GM19452 (cell line): Measurements from ENCODE around the gene KCNQ1.
"Not testable (repeated sequence)": the region's sequence is repeated elsewhere in the genome, so short reads cannot be mapped to it uniquely, and the experiment has no call there.

Experiments
- ATAC-seq: cut with Tn5 transposase; IDR thresholded peaks from one replicate; pipeline ENCODE4 v1.9.1; 2021; ENCODE audit not compliant: unreplicated experiment

KCNQ1 gene

GRCh38 chr11:2588809-2589537, 144.2 kb downstream of the KCNQ1 start:
- no peak for ATAC-seq

DNA sequence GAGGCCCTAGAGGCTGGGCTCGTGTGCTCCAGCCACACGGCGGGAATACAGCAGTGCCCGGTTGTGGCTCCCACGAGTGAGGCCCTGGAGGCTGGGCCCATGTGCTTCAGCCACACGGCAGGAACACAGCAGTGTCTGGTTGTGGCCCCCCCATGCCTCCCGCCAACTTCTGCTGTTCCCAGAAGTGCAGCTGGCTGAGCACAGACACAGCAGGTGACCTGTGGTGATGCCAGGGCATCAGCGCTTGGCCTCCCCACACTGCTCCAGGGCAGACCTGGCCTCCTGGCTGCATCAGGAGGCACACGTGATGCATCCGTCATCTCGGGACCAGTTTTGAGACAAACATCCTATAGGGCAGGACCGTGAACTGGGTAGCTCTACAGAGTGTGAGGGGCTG, 144.7 kb downstream of the KCNQ1 start:
- ATAC-seq = no peak

DNA sequence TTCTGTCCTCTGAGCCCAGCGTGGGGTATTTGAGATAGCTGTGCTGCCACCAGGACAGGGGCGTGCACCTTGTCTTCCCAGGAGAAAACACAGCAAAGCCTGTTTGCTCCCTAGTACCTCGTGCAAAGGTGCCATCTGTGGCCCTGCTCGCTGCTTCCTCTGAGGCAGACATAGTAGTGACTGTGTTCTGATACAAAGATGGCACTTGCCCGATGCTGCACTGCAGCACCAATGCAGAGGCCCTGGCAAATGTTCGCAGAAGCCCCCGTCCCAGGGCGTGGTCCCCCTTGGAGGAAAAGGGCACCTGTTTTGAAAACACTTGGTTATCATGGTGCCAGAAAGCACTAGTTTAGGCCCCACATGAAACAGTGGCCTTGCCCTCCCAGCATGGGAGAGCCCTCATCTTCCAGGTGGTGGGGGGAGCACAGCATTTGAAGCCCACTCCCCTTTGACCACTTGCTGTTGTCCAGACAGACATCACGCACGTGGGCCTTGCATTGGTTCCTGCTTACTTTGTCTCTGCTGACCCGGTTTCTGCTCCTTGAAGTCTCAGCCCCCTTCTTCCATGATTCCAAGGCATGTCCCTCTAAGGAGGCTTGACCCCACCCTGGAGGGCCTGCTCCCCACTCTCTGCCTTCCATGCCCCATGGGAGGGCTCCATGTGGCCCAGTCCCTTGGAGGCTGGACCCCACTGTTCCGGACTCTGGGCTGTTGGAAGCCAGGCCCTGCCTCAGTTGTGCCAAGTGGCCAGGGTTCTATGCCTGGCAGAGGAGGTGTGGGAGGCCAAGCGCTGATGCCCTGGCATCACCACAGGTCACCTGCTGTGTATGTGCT, 145.5 kb downstream of the KCNQ1 start:
- no peak for ATAC-seq

DNA sequence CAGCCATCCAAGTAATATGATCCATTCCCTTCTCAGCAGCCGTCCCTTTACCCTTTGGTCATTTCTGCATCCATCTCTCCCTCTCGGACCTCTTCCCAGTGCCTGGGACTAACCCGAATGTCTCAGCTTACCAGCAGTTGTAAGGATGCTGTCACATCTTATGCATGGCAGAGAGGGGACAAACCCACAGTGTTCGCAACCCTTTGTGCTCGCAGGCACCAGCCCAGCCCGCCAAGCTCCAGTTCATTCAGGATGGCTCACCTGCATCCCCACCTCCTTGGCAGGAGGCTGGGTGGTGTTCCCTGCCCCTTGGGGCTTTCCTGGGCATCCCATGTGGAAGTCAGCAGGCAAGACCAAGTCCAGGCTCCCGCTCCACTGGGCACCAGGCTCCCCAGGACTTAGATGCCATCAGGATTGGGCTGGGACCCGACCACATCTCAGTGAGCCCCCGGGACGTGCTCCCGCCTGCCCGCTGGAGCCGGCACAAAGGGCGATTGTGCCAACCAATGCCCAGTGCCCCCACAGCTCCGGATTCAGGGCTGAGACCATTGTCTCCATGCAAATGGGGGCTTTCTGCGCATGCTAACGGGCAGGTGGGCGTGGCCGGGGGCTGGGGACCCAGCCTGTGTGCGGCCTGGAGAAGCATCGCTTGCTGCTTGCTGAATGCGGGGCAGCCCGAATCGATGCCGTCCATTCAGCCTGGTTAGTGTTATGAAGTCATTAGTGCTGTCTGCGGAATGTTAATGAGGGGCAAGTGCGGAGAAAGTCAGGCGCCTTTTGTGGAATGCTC, 146.4 kb downstream of the KCNQ1 start:
- no peak for ATAC-seq

DNA sequence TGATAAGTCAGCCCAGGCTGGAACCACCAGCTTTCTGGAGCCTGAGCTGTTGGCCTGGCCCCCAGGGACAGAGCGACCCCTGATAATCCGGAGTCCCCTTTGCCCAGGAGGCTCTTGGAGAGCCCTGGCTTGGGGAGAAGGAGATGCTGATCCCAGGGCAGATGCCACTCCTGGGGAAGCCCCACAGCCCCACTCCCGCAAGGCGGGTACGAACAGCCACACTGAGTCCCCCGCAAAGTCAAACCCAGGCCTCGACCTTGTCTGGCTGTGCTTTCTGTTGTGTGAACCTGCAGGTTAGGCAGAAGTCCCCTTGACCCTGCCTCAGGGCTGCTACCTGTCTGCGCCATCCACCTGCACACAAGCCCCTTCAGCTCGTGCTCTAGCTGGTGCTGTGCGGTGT, 147.0 kb downstream of the KCNQ1 start:
- no peak for ATAC-seq

- no peak for ATAC-seq
Measured at GRCh38 chr11:2592559-2593392, 148.0 kb downstream of the KCNQ1 start.

GRCh38 chr11:2593393-2593950, 148.7 kb downstream of the KCNQ1 start:
- ATAC-seq = no peak

- ATAC-seq = no peak
Measured at GRCh38 chr11:2594267-2594666, 149.5 kb downstream of the KCNQ1 start.

- ATAC-seq = no peak
Measured at GRCh38 chr11:2595204-2595603, 150.4 kb downstream of the KCNQ1 start.

DNA sequence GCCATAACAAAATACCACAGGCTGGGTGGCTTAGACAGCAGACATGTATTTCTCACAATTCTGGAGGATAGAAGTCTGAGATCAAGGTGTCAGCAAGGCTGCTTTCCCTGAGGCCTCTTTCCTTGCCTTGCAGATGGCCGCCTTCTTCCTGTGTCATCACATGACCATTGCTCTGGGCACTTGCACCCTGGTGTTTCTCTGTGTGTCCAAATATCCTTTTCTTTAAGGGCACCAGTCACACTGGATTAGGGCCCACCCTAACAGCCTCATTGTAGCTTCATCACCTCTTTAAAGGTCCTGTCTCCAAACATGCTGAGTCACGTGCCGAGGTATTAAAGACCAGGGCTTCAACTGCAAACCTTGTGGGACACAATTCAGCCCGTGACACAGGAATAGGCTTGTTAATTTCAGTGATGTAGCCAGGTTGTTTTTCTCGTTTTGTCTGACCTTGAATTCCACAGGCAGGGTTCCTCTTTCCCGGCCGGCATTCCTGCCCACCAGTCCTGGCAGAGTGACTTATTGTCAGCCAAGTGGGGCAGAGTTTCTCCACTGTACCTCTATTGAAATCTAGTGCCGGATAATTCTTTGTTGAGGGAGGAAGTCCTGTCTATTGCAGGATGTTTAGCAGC, 154.9 kb downstream of the KCNQ1 start:
- no peak for ATAC-seq

DNA sequence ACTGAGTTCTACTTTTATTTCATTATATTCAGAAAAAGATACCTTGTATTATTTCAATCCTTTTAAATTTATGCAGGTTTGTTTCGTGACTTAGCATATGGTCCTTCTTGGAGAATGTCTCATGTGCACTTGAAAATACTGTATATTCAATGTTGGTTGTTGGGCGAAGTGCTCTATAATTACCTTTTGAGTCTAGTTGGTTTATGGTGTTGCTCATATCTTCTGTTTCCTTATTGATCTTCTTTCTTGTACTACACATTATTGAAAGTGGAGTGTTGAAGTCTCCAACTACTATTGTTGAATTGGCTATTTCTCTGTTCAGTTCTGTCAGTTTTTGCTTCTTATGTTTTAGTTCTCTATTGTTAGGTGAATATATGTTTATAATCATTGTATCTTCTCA, 164.5 kb downstream of the KCNQ1 start:
- ATAC-seq = no peak

DNA sequence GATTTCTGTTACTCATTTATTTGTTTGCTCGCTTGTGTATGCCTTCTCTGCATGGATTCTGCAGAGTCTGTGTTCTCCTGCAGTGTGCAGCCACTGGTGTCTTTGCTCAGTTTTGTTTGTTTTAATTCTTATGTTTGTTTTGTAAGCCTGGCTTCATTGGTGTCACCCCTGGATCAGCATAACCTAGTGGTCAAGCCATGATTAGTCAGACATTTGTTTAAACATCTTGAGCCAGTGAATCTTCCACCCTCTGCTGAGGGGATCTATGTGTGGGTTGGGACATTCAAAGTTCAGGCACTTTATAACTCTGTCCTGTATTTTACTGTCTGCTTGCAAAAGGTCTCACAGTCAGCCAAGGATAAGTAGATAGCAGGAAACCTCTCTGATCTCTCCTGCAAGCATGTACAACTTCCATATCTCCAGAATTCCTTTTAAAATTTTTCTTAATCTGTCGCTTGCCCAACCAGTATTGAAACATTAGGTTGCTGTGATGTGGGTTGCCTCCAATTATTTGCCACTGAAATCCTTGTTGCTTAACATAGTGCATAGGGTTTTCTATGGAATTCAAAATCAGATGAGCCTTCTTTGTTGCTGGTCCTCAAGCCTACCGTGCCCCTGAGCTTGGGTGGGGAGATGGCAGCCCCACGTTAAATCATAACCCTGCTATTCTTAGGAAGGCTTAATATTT, 168.2 kb downstream of the KCNQ1 start:
- ATAC-seq = no peak

DNA sequence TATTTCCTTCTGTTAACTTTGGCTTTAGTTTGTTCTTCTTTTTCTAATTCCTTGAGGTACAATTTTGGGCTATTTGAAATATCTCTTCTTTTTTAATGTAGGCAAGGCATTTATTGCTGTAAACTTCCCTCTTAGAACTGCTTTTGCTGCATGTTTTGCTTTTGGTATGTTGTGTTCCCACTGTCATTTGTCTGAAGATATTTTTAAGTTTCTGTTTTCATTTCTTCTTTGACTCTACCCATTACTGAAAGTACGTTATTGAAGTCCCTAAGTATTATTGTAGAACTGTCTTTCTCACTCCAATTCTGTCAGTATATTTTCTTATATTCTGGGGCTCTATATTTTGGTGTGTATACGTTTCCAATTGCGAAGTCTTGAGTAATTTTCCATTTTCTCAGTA, 177.1 kb downstream of the KCNQ1 start:
- no peak for ATAC-seq

GRCh38 chr11:2625183-2625582, 180.4 kb downstream of the KCNQ1 start:
- no peak for ATAC-seq

GRCh38 chr11:2630679-2631078, 185.9 kb downstream of the KCNQ1 start:
- no peak for ATAC-seq

- no peak for ATAC-seq
Measured at GRCh38 chr11:2631161-2631560, 186.4 kb downstream of the KCNQ1 start.

DNA sequence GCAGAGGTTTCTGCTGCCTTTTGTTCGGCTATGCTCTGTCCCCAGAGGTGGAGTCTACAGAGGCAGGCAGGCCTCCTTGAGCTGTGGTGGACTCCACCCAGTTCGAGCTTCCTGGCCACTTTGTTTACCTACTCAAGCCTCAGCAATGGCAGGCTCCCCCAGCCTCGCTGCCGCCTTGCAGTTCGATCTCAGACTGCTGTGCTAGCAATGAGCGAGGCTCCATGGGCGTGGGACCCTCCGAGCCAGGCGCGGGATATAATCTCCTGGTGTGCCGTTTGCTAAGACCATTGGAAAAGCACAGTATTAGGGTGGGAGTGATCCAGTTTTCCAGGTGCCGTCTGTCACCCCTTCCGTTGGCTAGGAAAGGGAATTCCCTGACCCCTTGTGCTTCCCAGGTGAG, 195.0 kb downstream of the KCNQ1 start:
- ATAC-seq = not testable (repeated sequence)

- ATAC-seq = no peak
Measured at GRCh38 chr11:2641623-2642022, 196.8 kb downstream of the KCNQ1 start.

DNA sequence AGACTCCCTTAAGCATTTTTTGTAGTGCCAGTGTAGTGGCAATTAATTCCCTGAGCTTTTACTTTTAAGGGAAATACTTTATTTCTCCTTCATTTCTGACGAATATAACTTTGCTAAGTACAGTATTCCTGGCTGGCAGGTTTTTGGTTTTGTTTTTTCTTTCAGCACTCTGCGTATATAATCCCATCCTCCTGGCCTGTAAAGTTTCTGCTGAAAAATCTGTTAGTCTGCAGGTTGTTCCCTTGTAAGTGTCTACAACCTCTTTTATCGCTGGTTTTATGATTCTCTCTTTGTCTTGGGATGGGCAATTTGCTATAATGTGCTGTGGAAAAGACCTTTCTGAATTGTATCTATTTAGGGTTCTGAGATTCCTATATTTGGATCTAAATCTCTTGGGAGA, 198.9 kb downstream of the KCNQ1 start:
- ATAC-seq = no peak
